Neural cell (in vitro differentiated cells): ENCODE data around the gene NTN3.

Source experiments
- EZH2 ChIP-seq: fragments of 200-600, 300-800 bp; shearing (Covaris generic), sonication (generic); IDR thresholded peaks from 2 replicates; pipeline ENCODE4 v1.6.1; 2014; ENCODE audit warnings: antibody characterized with exemption, low read length, borderline replicate concordance, mild to moderate bottlenecking; ENCODE audit not compliant: insufficient read depth, poor library complexity, severe bottlenecking
- RAD21 ChIP-seq: fragments of 450-650 bp; conservative IDR thresholded peaks from 2 replicates; pipeline ENCODE4 v1.6.1; 2014; ENCODE audit warnings: antibody characterized with exemption, mild to moderate bottlenecking, moderate library complexity

- no peak for TF ChIP-seq EZH2
- no peak for TF ChIP-seq RAD21
Observed at GRCh38 chr16:2501946-2502895, 31.1 kb downstream of the NTN3 start.
